Measurements from ENCODE around the gene ZNF768.
"Not testable (repeated sequence)": the region's sequence is repeated elsewhere in the genome, so short reads cannot be mapped to it uniquely, and the experiment has no call there.

The ZNF768 gene

DNA sequence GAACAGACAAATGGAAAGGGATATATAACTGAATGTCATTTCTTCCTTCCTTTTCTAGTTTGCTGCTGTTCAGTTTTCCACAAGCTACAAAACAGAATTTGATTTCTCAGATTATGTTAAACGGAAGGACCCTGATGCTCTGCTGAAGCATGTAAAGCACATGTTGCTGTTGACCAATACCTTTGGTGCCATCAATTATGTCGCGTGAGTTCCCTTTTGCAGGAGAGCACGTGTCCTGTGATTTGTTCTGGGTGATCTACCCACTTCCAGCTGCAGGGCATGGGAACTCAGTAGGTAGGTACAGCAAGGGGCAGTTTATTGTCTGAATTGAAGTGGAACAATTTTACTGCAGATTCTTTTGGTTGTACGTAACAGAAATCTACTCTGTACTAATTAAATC, 45.0 kb downstream of the ZNF768 start:
- no peak for DNase-seq (ENCODE audit: low spot score)
- in situ Hi-C loops (cut with MboI; ENCODE audit: low pct_unique_long_range_greater_than_20kb, low sequenced_read_pairs, unreplicated experiment) = no loop called here
- TF ChIP-seq, protein P1, sequence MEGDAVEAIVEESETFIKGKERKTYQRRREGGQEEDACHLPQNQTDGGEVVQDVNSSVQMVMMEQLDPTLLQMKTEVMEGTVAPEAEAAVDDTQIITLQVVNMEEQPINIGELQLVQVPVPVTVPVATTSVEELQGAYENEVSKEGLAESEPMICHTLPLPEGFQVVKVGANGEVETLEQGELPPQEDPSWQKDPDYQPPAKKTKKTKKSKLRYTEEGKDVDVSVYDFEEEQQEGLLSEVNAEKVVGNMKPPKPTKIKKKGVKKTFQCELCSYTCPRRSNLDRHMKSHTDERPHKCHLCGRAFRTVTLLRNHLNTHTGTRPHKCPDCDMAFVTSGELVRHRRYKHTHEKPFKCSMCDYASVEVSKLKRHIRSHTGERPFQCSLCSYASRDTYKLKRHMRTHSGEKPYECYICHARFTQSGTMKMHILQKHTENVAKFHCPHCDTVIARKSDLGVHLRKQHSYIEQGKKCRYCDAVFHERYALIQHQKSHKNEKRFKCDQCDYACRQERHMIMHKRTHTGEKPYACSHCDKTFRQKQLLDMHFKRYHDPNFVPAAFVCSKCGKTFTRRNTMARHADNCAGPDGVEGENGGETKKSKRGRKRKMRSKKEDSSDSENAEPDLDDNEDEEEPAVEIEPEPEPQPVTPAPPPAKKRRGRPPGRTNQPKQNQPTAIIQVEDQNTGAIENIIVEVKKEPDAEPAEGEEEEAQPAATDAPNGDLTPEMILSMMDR (IDR thresholded peaks at IDR 0.05; ENCODE audit: extremely low read depth, insufficient read depth, missing control alignments) = no peak

DNA sequence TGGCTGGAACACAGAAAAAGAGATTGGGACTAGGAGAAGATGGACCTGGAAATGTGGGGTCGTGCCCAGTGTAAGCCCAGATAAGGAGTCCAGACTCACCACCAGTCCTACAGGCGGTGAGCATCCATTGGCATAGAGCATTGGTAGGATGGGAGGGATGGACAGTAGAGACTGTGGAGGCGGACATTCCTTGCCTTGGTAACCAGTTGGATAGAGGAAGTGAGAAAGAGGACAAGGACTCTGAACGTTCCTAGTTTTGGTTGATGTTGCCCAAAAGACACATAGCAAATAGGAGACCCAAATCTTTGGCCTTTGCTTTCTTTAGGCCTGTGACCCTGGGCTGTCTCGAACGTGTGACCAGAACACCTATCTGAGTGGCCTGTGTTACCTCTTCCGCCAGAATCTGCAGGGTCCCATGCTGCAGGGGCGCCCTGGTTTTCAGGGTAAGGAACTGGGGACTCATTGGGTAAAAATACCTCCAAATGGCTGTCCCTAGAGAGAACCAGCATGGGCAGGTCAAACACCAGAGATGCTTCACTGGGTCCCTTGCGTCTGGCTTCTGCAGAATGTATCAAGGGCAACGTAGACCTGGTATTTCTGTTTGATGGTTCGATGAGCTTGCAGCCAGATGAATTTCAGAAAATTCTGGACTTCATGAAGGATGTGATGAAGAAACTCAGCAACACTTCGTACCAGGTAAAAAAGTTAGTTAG, 47.4 kb downstream of the ZNF768 start:
- TF ChIP-seq, protein P1 (IDR thresholded peaks at IDR 0.05; ENCODE audit: extremely low read depth, insufficient read depth, missing control alignments) = no peak
- in situ Hi-C loops (cut with MboI; ENCODE audit: low pct_unique_long_range_greater_than_20kb, low sequenced_read_pairs, unreplicated experiment) = no loop called here
- DNase-seq (ENCODE audit: low spot score) = no peak

DNA sequence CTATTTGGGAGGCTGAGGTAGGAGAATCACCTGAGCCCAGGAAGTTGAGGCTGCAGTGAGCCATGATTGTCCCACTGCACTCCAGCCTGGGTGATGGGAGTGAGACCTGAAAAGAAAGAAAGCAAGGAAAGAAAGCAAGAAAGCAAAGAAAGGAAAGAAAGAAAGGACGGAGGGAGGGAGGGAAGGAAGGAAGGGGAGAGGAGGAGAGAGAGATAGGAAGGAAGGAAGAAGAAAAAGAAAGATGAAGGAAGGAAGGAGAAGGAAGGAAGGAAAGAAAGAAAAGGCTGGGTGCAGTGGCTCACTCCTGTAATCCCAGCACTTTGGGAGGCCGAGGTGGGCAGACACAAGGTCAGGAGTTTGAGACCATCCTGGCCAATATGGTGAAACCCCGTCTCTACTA, 48.6 kb downstream of the ZNF768 start:
- DNase-seq (ENCODE audit: low spot score); in situ Hi-C loops (cut with MboI; ENCODE audit: low pct_unique_long_range_greater_than_20kb, low sequenced_read_pairs, unreplicated experiment): not testable (repeated sequence)

DNA sequence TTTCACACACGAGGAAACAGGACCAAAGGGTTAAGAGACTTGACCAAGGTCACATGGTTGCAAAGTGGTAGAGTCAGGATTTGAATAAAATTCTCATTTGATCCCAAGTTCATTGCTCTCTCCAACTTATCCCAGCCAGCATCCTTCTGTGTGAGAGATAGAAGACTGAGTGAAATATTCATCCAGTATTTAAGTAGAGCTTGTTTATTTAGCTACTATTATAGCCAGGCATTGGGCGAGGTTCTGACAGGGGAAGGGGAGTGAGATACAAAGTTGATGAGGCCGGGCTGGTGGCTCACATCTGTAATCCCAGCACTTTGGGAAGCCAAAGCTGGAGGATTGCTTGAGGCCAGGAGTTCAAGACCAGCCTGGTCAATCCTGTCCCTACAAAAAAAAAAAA, 49.4 kb downstream of the ZNF768 start:
- in situ Hi-C loops (cut with MboI; ENCODE audit: low pct_unique_long_range_greater_than_20kb, low sequenced_read_pairs, unreplicated experiment) = no loop called here

DNA sequence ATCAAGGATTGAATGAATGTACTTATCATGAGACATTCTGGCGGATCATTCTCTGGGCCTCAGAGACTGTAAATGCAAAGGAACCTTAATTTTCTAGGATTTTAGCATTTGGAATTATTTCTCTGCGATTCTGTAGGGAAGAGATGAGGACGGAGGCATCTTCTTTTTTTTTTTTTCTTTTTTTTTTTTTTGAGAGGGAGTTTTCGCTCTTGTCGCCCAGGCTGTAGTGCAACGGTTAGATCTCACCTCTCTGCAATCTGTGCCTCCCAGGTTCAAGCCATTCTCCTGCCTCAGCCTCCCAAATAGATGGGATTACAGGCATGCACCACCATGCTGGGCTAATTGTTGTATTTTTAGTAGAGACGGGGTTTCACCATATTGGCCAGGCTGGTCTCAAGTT, 51.7 kb downstream of the ZNF768 start:
- DNase-seq (ENCODE audit: low spot score) = no peak
- TF ChIP-seq, protein P1 (IDR thresholded peaks at IDR 0.05; ENCODE audit: extremely low read depth, insufficient read depth, missing control alignments) = no peak
- in situ Hi-C loops (cut with MboI; ENCODE audit: low pct_unique_long_range_greater_than_20kb, low sequenced_read_pairs, unreplicated experiment) = no loop called here

More for the DNA sequence above, 49.4 kb downstream of the ZNF768 start:
- no peak for DNase-seq (ENCODE audit: low spot score)
- TF ChIP-seq, protein P1 (IDR thresholded peaks at IDR 0.05; ENCODE audit: extremely low read depth, insufficient read depth, missing control alignments) = no peak

DNA sequence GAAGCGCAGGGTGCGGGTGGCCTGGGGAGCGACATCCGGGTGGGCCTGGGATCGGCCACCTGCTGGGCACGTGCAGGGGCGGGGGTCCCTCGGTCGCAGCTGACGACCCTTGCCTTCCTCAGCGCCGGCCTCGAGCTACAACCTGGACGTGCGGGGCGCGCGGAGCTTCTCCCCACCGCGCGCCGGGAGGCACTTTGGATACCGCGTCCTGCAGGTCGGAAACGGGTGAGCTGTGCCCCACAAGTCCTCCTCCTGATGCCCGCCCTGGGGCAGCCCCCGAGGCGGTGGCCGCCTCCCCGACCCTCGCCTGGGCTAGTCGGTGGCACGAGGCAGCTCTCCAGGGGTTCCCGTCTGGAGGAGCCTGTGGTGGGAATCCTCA, 52.3 kb downstream of the ZNF768 start:
- DNase-seq (ENCODE audit: low spot score) = no peak
- TF ChIP-seq, protein P1 (IDR thresholded peaks at IDR 0.05; ENCODE audit: extremely low read depth, insufficient read depth, missing control alignments) = no peak
- in situ Hi-C loops (cut with MboI; ENCODE audit: low pct_unique_long_range_greater_than_20kb, low sequenced_read_pairs, unreplicated experiment) = no loop called here
